Memory B cell (primary cell): ENCODE results near the gene COL1A1.

Source experiments
- ATAC-seq: fragments of 150-1000 bp; cut with Tn5 transposase; 2 replicates; pipeline ENCODE4 v1.10.0; 2021; ENCODE audit warnings: low read depth, mild to moderate bottlenecking, moderate library complexity
- DNase-seq, 2 donors: peaks; one replicate each; pipeline ENCODE4 v3.0.0; 2022; ENCODE audit warnings: low spot score in 2 of 2
- H3K27ac Mint-ChIP-seq: one replicate; pipeline ENCODE4 v1.8.0; 2022; ENCODE audit warnings: mild to moderate bottlenecking, moderate library complexity, mixed read lengths
- H3K27me3 Mint-ChIP-seq: one replicate; pipeline ENCODE4 v1.8.0; 2022; ENCODE audit warnings: mixed read lengths
- H3K36me3 Mint-ChIP-seq: one replicate; pipeline ENCODE4 v1.8.0; 2022; ENCODE audit warnings: mild to moderate bottlenecking, mixed read lengths
- H3K4me1 Mint-ChIP-seq: one replicate; pipeline ENCODE4 v1.8.0; 2022; ENCODE audit warnings: mixed read lengths
- H3K4me3 Mint-ChIP-seq: one replicate; pipeline ENCODE4 v1.8.0; 2022; ENCODE audit warnings: mild to moderate bottlenecking, moderate library complexity, mixed read lengths
- H3K9me3 Mint-ChIP-seq: one replicate; pipeline ENCODE4 v1.8.0; 2022; ENCODE audit warnings: mixed read lengths

Gene COL1A1

GRCh38 chr17:50148226-50149090 is 53.0 kb downstream of the COL1A1 start:
- ATAC-seq, result peak; percentile 74
- Mint-ChIP-seq H3K4me1 (peaks cover 40% of the 10 kb centered on the region), H3K27me3 (no peaks in the 10 kb centered on the region), H3K4me3 (peak overlapping the region; percentile 97), H3K9me3 (no peaks in the 10 kb centered on the region), H3K27ac (peak overlapping the region; percentile 92), H3K36me3 (peaks cover 24% of the 10 kb centered on the region)
- peak; percentile 74 to 86 for DNase-seq

GRCh38 chr17:50147841-50148225 is 53.6 kb downstream of the COL1A1 start:
- Mint-ChIP-seq H3K4me3 (peak overlapping the region; percentile 97), H3K4me1 (peaks cover 45% of the 10 kb centered on the region)

GRCh38 chr17:50146927-50147665 is 54.3 kb downstream of the COL1A1 start:
- no peak for ATAC-seq
- Mint-ChIP-seq H3K9me3 (no peaks in the 10 kb centered on the region), H3K4me1 (peaks cover 50% of the 10 kb centered on the region), H3K27me3 (no peaks in the 10 kb centered on the region), H3K27ac (peak overlapping the region; percentile 92), H3K36me3 (peaks cover 36% of the 10 kb centered on the region), H3K4me3 (peak overlapping the region; percentile 97)
- DNase-seq, result no peak

More at GRCh38 chr17:50147841-50148225, 53.6 kb downstream of the COL1A1 start:
- H3K36me3 Mint-ChIP-seq, result peaks cover 28% of the 10 kb centered on the region
- no peaks in the 10 kb centered on the region for H3K27me3 Mint-ChIP-seq
- DNase-seq (no peak), ATAC-seq (no peak)
- H3K27ac Mint-ChIP-seq, result peak overlapping the region; percentile 92
- no peaks in the 10 kb centered on the region for H3K9me3 Mint-ChIP-seq

- H3K9me3 Mint-ChIP-seq, result no peaks in the 10 kb centered on the region
- no peaks in the 10 kb centered on the region for H3K27me3 Mint-ChIP-seq
- H3K36me3 Mint-ChIP-seq, result peaks cover 40% of the 10 kb centered on the region
- peak overlapping the region; percentile 92 for H3K27ac Mint-ChIP-seq
- no peak for DNase-seq
- ATAC-seq, result no peak
- H3K4me3 Mint-ChIP-seq, result peak overlapping the region; percentile 97
- H3K4me1 Mint-ChIP-seq, result peaks cover 55% of the 10 kb centered on the region
Observed at GRCh38 chr17:50146230-50146926, 55.1 kb downstream of the COL1A1 start.

- Mint-ChIP-seq H3K27ac (peak overlapping the region; percentile 92), H3K4me3 (peak overlapping the region; percentile 97), H3K4me1 (peaks cover 61% of the 10 kb centered on the region), H3K36me3 (peaks cover 42% of the 10 kb centered on the region), H3K27me3 (no peaks in the 10 kb centered on the region), H3K9me3 (no peaks in the 10 kb centered on the region)
- DNase-seq (no peak), ATAC-seq (no peak)
Observed at GRCh38 chr17:50145532-50146229, 55.8 kb downstream of the COL1A1 start.

- H3K4me3 Mint-ChIP-seq, result peak overlapping the region; percentile 97
- ATAC-seq, result no peak
- H3K27me3 Mint-ChIP-seq, result no peaks in the 10 kb centered on the region
- peaks cover 43% of the 10 kb centered on the region for H3K36me3 Mint-ChIP-seq
- H3K27ac Mint-ChIP-seq, result peak overlapping the region; percentile 92
- DNase-seq, result no peak
- H3K9me3 Mint-ChIP-seq, result no peaks in the 10 kb centered on the region
- peaks cover 67% of the 10 kb centered on the region for H3K4me1 Mint-ChIP-seq
Observed at GRCh38 chr17:50144845-50145531, 56.4 kb downstream of the COL1A1 start.

GRCh38 chr17:50144355-50144754 is 57.1 kb downstream of the COL1A1 start:
- Mint-ChIP-seq H3K9me3 (no peaks in the 10 kb centered on the region), H3K27me3 (no peaks in the 10 kb centered on the region), H3K36me3 (peaks cover 46% of the 10 kb centered on the region), H3K4me3 (peak overlapping the region; percentile 97), H3K27ac (peak overlapping the region; percentile 92), H3K4me1 (peaks cover 70% of the 10 kb centered on the region)
- DNase-seq (no peak), ATAC-seq (no peak)

GRCh38 chr17:50143461-50144176 is 57.8 kb downstream of the COL1A1 start:
- no peaks in the 10 kb centered on the region for H3K9me3 Mint-ChIP-seq
- no peak for DNase-seq
- H3K4me1 Mint-ChIP-seq, result peaks cover 70% of the 10 kb centered on the region
- peak overlapping the region; percentile 97 for H3K4me3 Mint-ChIP-seq
- no peak for ATAC-seq
- peak overlapping the region; percentile 54 for H3K27ac Mint-ChIP-seq
- H3K36me3 Mint-ChIP-seq, result peaks cover 44% of the 10 kb centered on the region
- no peaks in the 10 kb centered on the region for H3K27me3 Mint-ChIP-seq

- Mint-ChIP-seq H3K9me3 (no peaks in the 10 kb centered on the region), H3K4me1 (peaks cover 72% of the 10 kb centered on the region), H3K4me3 (peak overlapping the region; percentile 60), H3K36me3 (peaks cover 53% of the 10 kb centered on the region), H3K27me3 (no peaks in the 10 kb centered on the region), H3K27ac (peak overlapping the region; percentile 54)
- ATAC-seq (no peak), DNase-seq (no peak)
Observed at GRCh38 chr17:50141745-50142110, 59.7 kb downstream of the COL1A1 start.

- Mint-ChIP-seq H3K36me3 (peaks cover 57% of the 10 kb centered on the region), H3K27ac (peak overlapping the region; percentile 54), H3K27me3 (no peaks in the 10 kb centered on the region), H3K4me3 (peak overlapping the region; percentile 60), H3K9me3 (no peaks in the 10 kb centered on the region), H3K4me1 (peaks cover 71% of the 10 kb centered on the region)
- DNase-seq, result no peak
- no peak for ATAC-seq
Observed at GRCh38 chr17:50141026-50141744, 60.2 kb downstream of the COL1A1 start.

- H3K36me3 Mint-ChIP-seq, result peaks cover 57% of the 10 kb centered on the region
Observed at GRCh38 chr17:50139950-50140885, 61.2 kb downstream of the COL1A1 start.

More at GRCh38 chr17:50139950-50140885, 61.2 kb downstream of the COL1A1 start:
- DNase-seq (peak; percentile 81 to 86), ATAC-seq (peak; percentile 90)
- Mint-ChIP-seq H3K4me1 (peaks cover 63% of the 10 kb centered on the region), H3K4me3 (peak overlapping the region; percentile 32), H3K9me3 (no peaks in the 10 kb centered on the region), H3K27ac (peak overlapping the region; percentile 7), H3K27me3 (no peaks in the 10 kb centered on the region)
